HG02642 (cell line): ENCODE results near the gene CLEC2L.
"Not testable (repeated sequence)": the region's sequence is repeated elsewhere in the genome, so short reads cannot be mapped to it uniquely, and the experiment has no call there.

Experiments used
- ATAC-seq: cut with Tn5 transposase; IDR thresholded peaks from one replicate; pipeline ENCODE4 v1.9.1; 2021; ENCODE audit warnings: mild to moderate bottlenecking; ENCODE audit not compliant: unreplicated experiment, poor library complexity

The CLEC2L gene

DNA sequence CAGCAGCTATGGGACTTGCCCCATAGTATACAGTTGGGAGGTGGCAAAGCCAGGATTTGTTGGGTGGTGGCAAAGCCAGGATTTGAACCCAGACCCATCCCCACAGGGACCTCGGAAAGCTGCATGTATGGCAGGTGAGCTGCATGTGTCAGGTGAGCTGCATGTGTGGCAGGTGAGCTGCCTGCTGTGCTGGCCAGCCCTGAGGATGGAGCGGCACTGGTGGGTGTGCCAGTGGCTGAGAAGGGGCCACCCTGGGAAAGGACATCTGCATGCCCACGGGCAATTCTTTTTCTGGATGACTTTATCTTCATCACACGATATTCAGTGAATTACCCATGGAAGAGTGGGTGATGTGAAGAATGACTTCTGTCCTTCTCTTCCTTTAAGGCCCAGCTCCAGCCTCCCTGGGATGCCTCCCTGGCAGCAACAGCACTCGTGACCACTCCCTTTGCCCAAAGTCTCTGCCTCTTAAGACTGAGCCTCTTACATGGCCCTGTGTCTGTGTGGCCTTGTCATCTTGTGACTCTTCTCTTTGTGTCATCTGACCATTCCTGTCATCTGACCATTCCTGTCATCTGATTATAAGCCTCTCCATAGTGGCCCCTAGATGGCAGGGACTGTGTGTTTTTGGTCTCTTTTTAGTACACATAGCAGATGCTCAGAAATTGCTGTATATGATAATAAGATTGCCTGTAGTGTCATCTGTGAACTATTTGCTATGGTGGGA lies 25.0 kb downstream of the CLEC2L start:
- ATAC-seq, result no peak

DNA sequence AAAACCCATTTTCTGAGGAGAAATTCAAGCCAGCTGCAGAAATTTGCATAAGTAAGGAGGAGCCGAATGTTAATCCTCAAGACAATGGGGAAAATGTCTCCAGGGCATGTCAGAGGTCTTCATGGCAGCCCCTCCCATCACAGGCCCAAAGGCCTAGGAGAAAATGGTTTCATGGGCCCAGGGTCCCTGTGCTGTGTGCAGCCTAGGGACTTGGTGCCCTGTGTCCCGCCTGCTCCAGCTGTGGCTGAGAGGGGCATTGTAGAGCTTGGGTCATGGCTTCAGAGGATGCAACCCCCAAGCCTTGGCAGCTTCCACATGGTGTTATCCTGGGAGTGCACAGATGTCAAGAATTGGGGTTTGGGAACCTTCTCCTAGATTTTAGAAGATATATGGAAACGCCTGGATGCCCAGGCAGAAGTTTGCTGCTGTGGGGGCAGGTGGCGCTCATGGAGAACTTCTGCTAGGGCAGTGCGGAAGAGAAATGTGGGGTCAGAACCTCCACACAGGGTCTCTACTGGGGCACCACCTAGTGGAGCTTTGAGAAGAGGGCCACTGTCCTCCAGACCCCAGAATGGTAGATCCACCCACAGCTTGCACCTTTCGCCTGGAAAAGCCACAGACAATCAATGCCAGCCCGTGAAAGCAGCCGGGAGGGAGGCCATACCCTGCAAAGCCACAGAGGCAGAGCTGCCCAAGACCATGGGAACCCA lies 30.7 kb downstream of the CLEC2L start:
- not testable (repeated sequence) for ATAC-seq

DNA sequence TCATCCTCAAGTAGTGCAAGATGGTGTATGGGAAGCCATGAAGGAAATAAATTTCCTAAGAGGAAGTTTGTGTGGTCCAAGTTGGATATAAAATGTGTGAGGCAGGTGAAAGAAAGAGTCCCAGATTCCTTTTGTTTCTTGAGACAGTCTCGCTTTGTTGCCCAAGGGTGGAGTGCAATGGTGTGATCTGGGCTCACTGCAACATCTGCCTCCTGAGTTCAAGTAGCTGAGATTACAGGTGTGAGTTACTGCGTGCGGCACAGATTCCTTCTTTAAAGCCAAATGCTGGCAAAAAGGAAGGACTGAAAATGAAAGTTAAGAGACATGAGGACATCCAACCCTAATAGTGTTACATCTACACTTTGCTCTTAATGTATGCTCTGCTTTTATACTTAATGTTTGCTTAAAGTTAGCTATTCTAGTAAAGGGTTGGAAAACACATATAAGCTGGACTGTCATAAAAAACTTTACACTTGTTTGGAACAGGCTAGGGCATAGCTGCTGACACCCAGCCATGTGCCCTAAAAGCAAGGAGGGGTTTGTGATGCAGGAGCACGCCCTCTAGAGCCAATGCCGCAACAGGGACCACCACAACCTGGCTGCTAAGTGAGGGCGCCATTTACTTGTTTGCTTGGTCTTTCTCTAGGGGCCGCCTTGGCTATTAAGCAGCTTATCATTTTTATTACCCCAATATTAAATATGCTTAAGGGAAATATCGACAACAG lies 34.5 kb downstream of the CLEC2L start:
- no peak for ATAC-seq

DNA sequence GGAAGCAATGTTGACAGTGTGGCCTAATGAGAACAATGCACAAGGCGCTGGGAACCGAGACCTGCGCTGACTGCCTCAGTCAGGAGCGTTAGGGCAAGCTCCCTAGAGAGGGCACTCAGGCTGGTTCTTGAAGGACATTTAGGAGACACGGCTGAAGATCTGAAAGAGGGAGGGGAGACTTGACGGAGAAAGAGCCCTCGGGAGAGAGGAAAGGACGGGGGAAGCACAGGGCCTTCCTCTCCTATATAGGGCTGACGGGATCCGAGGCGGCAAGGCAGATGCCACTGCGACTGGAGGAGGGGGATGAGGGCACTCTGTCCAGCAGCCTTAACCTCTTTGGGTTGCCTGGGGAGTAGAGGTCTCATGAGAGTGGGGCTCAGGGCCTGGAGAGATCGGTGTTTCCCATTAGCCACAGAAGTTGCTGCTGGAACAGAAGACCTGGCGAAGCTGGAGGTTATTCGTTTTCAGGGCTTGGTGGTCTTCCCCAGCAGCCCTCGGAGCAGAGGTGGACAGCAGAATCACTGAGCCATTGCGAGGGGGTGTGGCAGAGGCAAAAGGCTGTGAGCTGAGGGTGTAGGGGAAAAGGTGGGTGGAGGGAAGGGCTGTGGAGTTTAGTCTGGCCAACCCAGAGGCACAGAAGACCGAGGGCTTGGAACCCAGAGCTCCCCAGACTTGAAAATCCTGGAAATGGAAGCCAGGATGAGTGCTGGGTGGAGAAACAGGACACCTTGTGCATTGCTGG lies 36.0 kb downstream of the CLEC2L start:
- no peak for ATAC-seq

DNA sequence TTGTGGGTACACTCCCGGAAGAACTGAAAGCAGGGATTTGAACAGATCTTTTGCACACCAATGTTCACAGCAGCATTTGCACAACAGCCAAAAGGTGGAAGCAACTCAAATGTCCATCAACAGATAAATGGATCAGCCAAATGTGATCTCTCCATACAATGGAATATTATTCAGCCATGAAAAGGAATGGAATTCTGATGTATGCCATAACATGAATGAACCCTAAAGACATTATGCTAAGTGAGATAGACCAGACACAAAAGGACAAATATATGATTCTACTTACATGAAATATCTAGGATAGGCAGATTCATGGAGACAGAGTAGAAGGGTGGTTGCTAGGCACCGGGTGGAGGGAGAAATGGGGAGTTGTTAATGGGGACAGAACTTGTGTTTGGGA lies 36.7 kb downstream of the CLEC2L start:
- no peak for ATAC-seq

DNA sequence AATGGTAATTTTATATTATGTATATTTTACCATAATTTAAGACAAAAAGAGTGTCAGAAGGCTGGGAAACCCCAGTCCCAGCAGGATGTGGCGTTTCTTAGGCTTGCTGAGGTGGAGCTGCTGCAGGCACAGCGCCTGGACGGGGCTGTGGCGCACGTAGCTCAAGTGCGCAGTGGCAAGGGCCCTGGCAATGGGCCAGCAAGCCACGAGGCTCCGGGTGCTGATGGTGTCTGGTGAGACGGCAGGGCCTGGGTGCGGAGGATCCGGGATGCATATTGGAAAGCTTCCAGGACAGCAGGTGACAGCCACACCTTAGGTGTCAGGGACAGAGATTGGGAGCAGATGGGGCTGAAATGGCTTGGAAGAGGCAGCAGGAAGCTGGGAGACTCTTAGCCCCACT lies 37.2 kb downstream of the CLEC2L start:
- ATAC-seq, result no peak

DNA sequence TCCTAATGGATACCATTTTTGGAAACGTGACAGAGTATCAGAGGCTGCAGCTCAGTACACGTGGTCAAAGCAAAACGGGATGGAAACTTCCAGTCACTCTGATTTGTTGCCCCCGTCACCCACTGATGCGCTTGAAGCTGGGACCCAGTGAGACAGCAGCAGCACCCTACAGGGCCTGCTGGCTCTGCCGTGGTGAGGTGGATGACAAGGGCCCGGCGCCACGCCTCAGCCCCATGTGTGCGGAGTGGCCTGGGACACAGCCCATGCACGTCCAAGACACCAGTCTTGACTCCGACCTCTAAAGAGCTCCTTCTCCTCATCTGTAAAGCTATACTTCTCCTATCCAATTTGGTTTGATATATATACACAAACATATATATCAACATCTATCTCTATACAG lies 39.0 kb downstream of the CLEC2L start:
- ATAC-seq, result no peak

DNA sequence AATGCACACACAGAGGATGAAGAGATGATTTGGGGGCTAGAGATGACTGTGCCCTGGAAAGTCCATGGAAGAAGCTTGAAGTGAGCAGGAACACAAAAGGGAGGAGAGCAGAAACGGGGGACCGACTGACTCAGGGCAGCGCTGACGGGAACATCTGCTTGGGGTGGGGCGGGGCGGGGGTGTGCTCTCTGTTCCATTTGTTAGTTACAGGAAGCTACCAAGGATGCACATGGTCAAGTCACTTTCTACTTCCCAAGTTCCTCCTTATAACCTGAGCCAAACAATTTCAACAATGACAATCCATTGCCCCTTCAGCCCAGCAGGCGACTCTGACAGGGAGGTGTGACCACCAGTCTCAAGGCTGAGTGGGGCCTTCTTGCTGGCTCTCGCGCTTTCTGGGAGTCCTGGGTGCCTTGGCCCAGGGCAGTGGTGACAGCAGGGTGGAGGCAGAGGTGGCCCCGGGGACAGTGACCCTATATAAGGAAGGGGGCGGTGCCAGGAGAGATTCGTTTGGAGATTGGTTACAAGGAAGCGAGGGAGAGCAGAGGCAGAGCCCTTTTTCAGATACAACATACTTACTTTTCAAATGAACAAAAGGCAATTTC lies 39.6 kb downstream of the CLEC2L start:
- no peak for ATAC-seq

DNA sequence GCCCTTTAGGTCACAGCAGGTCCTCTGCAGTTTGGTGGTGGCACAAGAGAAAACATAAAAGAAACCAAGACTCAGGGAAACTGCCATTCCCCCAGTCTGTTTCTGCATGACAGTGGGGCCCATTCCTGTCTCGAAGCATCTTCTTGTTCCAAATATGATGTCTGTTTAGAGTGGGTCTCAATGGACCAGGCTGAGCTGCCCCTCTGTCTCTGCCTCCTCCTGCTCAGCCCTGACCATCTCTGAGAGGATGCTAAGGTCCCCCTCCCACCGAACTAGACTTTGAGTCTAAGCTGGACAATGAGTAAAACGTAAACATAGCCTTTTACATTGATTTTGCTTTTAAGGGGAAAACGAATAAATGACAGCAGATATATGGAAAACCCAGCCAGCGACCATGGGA lies 40.4 kb downstream of the CLEC2L start:
- ATAC-seq, result no peak

DNA sequence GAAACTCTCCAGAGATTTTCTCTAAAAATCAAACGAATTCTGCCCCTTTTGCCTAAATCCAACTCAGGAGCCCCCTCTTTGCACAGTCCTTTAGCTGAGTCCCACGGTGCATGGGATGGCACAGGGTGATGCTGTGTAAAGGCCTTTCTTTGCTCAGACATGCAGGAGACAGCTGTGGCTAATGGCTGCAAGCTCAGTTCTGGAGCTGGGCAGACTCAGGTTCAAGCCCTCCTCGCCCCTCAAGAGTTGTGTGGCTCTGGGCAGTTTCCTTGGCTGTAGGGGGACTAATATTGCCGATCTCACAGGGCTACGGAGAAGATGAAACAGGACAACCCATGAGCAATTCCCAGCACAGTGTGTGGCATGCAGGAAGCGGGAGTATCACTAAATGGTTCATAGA lies 42.6 kb downstream of the CLEC2L start:
- ATAC-seq, result no peak

DNA sequence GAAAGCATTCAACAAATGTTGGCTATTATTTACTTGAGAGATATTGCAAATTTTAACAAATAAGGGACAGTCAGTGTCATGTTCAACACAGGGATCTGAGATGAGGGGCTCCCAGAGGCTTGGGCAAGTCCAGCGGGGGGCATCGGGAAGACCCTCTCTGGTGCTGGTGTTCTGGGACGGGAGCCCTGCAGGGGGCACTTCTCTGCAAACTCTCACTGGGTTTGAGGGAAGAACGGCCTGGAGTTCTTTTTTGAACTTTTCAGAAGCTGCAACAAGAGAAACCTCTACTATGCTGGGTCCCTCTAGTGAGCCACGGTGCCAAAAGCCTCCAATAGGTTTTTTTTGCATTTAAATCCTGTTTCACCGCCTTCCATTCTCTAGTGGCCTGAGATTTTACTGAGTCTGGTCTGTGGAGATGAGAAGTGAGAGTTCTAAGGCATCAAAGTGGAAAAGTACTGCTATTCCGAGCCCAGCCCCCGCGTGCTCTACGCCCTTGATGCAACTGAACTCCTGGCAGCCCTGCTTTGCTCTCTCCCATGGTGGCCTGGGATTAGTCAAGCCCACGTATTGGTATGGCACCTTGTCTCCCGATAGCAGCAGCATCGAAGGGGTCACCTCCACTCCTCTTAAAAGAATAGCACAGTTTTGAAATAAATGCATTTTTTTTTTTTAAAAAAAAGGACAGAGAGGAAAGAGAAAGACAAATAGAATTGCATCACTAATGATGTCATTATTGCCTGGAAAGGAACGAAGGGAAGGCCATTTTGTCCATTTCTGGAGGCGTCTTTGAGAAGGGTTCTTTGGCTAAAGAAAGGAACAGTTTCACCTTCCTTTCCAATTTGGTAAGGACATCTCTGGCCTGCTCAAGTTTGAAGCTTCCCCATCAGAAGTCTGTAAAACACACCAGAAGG lies 43.5 kb downstream of the CLEC2L start:
- ATAC-seq, result no peak

DNA sequence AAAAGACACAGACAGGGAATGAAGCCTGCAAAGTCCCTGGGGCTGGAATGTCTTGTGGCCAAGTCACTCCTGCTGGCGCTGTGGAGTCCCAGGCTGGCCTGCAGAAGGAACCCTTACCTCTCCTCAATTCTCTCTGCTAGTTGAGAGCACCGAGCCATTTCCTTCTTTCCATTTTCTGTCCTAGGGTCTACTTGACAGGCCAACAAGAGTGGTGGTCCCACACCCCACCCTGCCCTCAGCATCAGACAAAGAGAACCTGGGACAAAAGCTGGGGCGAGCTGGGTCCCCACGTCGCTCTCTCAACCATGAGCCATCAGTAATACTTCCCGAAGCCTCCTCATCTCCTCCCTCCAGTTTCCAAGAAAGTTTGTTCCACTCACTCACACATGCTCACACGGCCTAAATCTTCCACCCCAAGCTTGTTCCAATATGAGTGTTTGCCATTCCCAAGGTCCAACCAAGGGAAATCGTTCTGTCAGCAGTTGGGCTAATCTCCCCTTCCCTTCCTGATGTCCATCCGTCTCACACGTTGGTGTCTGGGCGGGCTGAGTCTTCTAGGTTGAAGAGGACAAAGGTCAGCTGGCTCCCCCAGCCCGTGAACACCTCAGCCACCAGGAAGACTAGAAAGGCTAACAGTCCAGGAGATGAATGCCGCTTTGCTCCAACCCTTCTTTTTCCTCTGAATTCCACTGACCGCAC lies 44.3 kb downstream of the CLEC2L start:
- ATAC-seq, result no peak

DNA sequence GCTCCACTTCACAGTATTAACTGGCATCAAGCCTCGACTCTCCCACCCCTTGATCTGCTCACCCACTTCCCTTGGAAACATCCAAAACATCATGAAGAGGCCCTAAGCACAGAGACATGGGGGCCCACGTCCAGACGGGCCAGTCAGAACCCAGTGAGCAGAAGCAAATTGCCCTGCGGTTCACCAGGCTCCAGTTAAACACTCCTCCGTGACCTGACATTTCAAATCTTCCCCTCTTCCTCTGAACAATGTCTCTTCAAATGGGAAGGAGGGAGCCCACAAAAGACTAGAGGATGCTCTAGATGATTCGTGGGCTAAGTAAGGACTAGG lies 44.8 kb downstream of the CLEC2L start:
- ATAC-seq, result no peak

DNA sequence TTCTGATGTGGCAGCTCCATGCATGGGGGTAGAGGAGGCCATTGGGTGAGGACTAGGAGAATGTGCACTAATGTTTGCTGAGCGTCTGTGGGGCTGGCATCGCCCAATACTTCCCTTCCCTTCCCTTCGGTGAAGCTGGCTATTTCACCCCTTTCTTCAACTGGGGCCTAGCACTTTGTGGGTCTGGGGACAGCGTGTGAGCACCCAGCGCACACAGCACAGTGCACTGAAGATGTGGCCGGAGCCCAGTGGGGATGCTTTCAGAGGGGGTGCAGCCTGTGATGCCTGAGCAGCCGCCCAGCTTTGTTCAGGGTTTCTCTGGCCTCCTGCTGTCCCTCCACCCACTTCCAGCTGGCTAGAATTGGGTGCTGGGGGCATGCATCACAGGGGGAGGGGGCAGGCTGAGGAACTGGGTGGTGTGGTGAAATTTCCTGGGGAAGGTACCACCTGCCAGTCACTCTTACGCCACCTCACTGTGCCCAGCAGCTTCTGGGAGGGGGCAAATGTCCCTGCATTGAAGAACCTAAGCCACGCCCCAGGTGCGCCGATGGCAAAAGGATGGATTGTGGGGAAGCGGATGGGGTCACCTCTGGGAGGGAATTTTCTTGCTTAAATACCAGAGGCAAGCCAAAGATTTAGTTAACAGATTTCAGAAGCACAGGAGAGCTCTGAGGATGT lies 45.5 kb downstream of the CLEC2L start:
- no peak for ATAC-seq

DNA sequence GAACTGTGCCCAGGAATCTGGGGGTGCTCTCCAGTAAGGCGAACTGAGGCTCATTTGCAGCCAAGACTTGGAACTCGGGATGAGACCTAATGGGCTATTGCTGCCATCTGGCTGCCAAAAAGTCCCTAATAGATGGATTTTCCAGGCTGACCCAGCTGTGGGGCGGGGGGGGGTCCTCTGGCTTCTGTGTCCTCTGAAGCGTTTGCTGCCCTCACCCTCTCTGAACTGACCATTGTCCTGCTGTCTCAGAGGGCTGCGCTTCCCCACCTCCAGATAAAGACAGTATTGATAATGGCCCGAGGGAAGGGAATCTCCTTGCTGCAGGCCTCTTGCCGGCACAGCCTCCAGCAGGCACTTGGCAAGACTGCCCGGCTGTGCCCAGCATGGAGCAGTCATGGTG lies 46.6 kb downstream of the CLEC2L start:
- no peak for ATAC-seq

DNA sequence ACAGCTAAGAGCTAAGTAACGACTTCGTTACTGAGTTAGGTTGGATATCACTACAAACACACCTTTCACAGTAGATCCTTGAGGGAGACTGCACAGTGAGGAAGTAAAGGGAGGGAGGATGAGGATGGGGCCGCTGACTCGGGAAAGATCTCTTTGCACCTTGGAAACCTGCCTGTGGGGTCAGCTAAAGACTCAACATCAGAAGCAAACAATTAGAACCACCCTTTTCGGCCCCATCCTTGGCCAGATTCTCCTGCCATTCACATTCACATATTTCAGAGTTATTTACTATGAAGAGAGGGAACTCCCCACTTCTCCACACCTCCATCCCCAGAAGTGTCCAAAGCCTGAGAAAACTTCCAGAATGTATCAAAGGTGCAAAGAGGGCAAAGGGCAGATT lies 47.1 kb downstream of the CLEC2L start:
- no peak for ATAC-seq

DNA sequence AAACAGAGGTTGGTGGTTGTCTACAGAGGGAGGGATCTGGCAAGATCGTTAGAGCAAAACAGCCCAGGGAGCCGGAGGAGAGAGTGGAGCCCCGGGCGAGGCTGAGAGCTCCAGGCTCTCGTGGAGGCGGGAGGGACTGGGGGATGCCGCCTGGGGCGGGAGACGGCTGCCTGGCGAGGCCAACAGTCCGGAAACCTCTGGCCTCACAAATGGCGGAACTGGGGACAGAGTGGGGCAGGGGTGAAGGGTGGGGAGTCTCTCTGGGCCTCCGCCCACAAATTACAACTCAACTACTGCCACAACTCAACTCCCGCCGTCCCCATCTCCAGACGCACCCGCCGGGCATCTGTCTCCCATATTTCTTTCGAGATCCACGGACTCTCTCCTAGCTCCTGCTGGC lies 47.7 kb downstream of the CLEC2L start:
- no peak for ATAC-seq

DNA sequence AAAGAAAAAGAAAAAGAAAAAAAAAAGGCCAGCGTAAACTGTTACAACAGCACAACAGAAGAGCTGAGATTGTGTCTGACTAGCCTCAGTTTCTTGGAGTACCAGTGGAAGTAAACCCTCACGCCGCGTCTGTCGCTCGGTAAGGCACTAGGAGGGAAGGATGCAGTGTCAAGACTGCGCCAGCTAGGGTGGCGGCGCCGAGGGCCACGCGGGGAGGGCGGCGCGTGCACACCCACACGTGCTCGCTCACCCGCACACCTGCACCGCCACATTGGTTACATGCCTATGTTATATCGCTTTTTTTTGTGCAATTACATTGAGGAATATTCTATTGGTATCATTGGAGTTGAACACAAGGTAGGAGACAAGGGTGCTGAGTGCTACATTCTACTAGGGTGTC lies 48.2 kb downstream of the CLEC2L start:
- ATAC-seq, result no peak
